ENCODE data around the gene DGKD.

DGKD gene

GRCh38 chr2:233519787-233520611 is 165.7 kb downstream of the DGKD start:
- DNase-seq, result no peak
